SU-DHL-6 (cell line): Measurements from ENCODE around the gene CHTOP.

Experiments
- H2AFZ ChIP-seq: fragments of 200-600 bp; sonication (generic); 2 replicates; pipeline ENCODE4 v1.6.1; 2014; ENCODE audit warnings: low read depth, mild to moderate bottlenecking, moderate library complexity, mixed read lengths, antibody characterized with exemption, low read length; ENCODE audit not compliant: severe bottlenecking
- H3F3A ChIP-seq: fragments of 200-600 bp; shearing (Covaris generic); 2 replicates; pipeline ENCODE4 v1.6.0; 2016; ENCODE audit warnings: antibody characterized with exemption, mild to moderate bottlenecking; ENCODE audit not compliant: insufficient read depth
- H3K27ac ChIP-seq: fragments of 200-600 bp; sonication (generic); 2 replicates; pipeline ENCODE4 v1.5.1; 2016; ENCODE audit warnings: low read depth, mild to moderate bottlenecking, low read length, moderate library complexity, mixed read lengths
- H3K27me3 ChIP-seq: fragments of 200-600 bp; sonication (generic), shearing (Covaris generic); 2 replicates; pipeline ENCODE4 v1.6.0; 2014; ENCODE audit warnings: mild to moderate bottlenecking, low read length
- H3K36me3 ChIP-seq: fragments of 200-600 bp; sonication (generic); 2 replicates; pipeline ENCODE4 v1.6.1; 2014; ENCODE audit warnings: mild to moderate bottlenecking, low read length, mixed read lengths
- H3K4me2 ChIP-seq: fragments of 300-600, 200-600 bp; shearing (Covaris generic), sonication (generic); 2 replicates; pipeline ENCODE4 v1.6.0; 2014; ENCODE audit warnings: low read length, low read depth, mild to moderate bottlenecking; ENCODE audit not compliant: poor library complexity, severe bottlenecking
- H3K4me3 ChIP-seq: fragments of 200-600 bp; sonication (generic); 2 replicates; pipeline ENCODE4 v1.5.1; 2014; ENCODE audit warnings: antibody characterized with exemption, low read length, mild to moderate bottlenecking, mixed read lengths; ENCODE audit not compliant: insufficient read depth, poor library complexity, severe bottlenecking
- H3K79me2 ChIP-seq: fragments of 200-600 bp; sonication (generic); 2 replicates; pipeline ENCODE4 v1.6.1; 2014; ENCODE audit warnings: mild to moderate bottlenecking, low read length, moderate library complexity; ENCODE audit not compliant: insufficient read depth
- H3K9ac ChIP-seq: fragments of 200-600 bp; sonication (generic); 2 replicates; pipeline ENCODE4 v1.7.0; 2014; ENCODE audit warnings: mild to moderate bottlenecking, low read length
- H3K9me2 ChIP-seq: fragments of 200-600 bp; sonication (generic); replicated peaks from 2 replicates; pipeline ENCODE4 v1.6.1; 2014; ENCODE audit warnings: low read length; ENCODE audit not compliant: insufficient read depth
- H3K9me3 ChIP-seq: fragments of 200-600 bp; sonication (generic); 2 replicates; pipeline ENCODE4 v1.6.1; 2014; ENCODE audit warnings: low read length, mixed read lengths; ENCODE audit not compliant: insufficient read depth
- H4K20me1 ChIP-seq: fragments of 200-600 bp; sonication (generic); 2 replicates; pipeline ENCODE4 v1.6.1; 2014; ENCODE audit warnings: low read depth, mild to moderate bottlenecking, antibody characterized with exemption, low read length, moderate library complexity, mixed read lengths
- EZH2phosphoT487 ChIP-seq: fragments of 200-600 bp; sonication (generic), shearing (Covaris generic); conservative IDR thresholded peaks from 2 replicates; pipeline ENCODE4 v1.6.1; 2018; ENCODE audit warnings: mild to moderate bottlenecking, antibody characterized with exemption, low read length, moderate library complexity, mixed read lengths
- TF ChIP-seq, protein P1 (sequence below): fragments of 200-600 bp; sonication (generic); IDR thresholded peaks from one replicate; pipeline ENCODE4 v1.5.1; 2017; ENCODE audit warnings: antibody characterized with exemption, mild to moderate bottlenecking, low read length, moderate library complexity; ENCODE audit not compliant: insufficient read depth, poor library complexity, severe bottlenecking

CHTOP gene

DNA sequence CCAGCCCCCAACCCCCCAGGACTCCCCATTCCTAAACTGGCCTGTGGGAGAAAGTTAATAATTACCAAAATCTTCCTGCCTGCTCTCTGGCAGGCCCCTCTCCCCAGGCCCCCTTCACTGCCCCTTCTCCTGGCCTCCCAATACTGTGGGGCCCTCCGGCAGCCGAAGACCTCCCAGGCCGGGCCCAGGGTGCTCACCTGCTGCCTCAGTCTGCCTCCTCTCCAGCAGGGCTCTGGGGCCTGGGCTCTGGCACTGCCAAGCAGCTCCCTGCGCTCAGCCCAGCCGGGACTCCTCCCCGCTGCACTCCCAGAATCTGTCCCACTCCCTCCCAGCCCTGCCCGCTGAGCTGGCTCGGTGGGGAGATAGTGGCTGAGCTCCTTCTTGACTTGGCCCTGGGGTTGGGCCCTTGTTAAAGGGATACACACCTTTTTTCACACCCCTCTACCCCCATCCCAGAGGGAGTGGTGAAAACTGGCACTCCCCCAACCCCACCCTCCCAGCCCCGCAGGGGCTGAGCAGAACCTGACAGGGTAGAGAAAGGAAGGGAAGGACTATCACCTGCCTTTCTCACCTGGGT is 21.0 kb upstream of the CHTOP start, which contains the start of gene S100A16:
S100A16 (minus strand) TSS at position 383 of the 577 bp plus-strand sequence. CDS start 4,986 bp downstream, outside the sequence.
- Histone ChIP-seq H3K9me3 (no peaks in the 10 kb centered on the region), H3K27ac (no peak within 1 kb of the TSS)

DNA sequence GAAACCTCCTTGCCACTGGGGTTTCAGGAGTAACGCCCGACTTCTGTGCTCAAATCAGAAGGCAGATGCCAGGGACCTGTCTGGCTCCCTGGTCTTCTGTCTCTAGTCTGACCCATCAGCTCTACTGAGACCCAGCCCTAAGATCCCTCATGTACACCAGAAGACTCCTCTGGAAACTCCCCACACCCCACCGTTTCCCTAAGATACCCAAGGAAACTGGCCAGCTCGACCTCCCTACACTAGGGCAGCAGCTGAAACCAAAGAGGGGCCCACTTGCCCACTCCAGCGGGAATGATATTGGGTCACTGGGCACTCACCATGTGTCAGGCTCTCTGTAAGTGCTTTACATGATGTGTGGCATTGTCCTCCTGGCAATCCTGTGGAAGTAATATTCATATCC is 20.5 kb upstream of the CHTOP start:
- no peak overlapping the region for H3K27ac ChIP-seq
- H3K36me3 ChIP-seq, result no peaks in the 10 kb centered on the region
- no peaks in the 10 kb centered on the region for H3K27me3 ChIP-seq
- no peaks in the 10 kb centered on the region for H4K20me1 ChIP-seq
- H3K79me2 ChIP-seq, result no peaks in the 10 kb centered on the region
- no peaks in the 10 kb centered on the region for H3K9me2 ChIP-seq
- no peak for TF ChIP-seq EZH2phosphoT487
- TF ChIP-seq, protein P1, sequence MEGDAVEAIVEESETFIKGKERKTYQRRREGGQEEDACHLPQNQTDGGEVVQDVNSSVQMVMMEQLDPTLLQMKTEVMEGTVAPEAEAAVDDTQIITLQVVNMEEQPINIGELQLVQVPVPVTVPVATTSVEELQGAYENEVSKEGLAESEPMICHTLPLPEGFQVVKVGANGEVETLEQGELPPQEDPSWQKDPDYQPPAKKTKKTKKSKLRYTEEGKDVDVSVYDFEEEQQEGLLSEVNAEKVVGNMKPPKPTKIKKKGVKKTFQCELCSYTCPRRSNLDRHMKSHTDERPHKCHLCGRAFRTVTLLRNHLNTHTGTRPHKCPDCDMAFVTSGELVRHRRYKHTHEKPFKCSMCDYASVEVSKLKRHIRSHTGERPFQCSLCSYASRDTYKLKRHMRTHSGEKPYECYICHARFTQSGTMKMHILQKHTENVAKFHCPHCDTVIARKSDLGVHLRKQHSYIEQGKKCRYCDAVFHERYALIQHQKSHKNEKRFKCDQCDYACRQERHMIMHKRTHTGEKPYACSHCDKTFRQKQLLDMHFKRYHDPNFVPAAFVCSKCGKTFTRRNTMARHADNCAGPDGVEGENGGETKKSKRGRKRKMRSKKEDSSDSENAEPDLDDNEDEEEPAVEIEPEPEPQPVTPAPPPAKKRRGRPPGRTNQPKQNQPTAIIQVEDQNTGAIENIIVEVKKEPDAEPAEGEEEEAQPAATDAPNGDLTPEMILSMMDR, result no peak
- H2AFZ ChIP-seq, result no peak overlapping the region
- H3F3A ChIP-seq, result no peaks in the 10 kb centered on the region
- no peak overlapping the region for H3K4me3 ChIP-seq
- H3K4me2 ChIP-seq, result no peak overlapping the region
- H3K9me3 ChIP-seq, result no peaks in the 10 kb centered on the region
- no peak overlapping the region for H3K9ac ChIP-seq

More for the DNA sequence above, 21.0 kb upstream of the CHTOP start, which contains the start of gene S100A16:
- Histone ChIP-seq H4K20me1 (no peaks in the 10 kb centered on the region), H3K79me2 (no peaks in the 10 kb centered on the region), H3K4me3 (no peak within 1 kb of the TSS), H3F3A (no peaks in the 10 kb centered on the region), H3K9ac (no peak within 1 kb of the TSS), H3K27me3 (no peaks in the 10 kb centered on the region), H2AFZ (no peak within 1 kb of the TSS), H3K9me2 (no peaks in the 10 kb centered on the region), H3K36me3 (no peaks in the 10 kb centered on the region), H3K4me2 (no peak within 1 kb of the TSS)
- TF ChIP-seq, protein P1, result no peak
- TF ChIP-seq EZH2phosphoT487, result no peak

DNA sequence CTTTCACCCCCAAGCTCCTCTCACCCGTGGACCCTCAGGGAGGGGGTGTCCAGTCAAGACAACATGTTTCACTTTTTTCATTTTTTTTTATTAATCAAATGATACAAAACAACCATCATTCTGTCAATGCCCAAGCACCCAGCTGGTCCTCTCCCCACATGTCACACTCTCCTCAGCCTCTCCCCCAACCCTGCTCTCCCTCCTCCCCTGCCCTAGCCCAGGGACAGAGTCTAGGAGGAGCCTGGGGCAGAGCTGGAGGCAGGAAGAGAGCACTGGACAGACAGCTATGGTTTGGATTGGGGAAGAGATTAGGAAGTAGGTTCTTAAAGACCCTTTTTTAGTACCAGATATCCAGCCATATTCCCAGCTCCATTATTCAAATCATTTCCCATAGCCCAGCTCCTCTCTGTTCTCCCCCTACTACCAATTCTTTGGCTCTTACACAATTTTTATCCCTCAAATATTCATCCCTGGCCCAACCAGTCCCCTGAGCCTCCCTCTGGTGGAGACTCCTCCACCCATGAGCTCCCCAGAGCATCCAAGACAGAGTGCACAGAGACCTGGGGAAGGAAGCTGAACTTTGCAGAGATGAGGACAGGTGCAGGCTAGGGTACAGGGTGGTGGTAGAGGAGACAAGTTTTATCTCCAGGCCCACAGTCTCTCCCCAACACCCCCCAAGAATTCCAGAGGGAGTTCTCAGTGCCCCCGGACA is 19.5 kb upstream of the CHTOP start:
- Histone ChIP-seq H3K27ac (no peak overlapping the region), H3K4me3 (no peak overlapping the region)

More for the DNA sequence above, 19.5 kb upstream of the CHTOP start:
- Histone ChIP-seq H3K9me3 (no peaks in the 10 kb centered on the region), H3K36me3 (no peaks in the 10 kb centered on the region), H3K79me2 (no peaks in the 10 kb centered on the region), H2AFZ (no peak overlapping the region), H3F3A (no peaks in the 10 kb centered on the region), H4K20me1 (no peaks in the 10 kb centered on the region), H3K9ac (no peak overlapping the region), H3K4me2 (no peak overlapping the region), H3K27me3 (no peaks in the 10 kb centered on the region), H3K9me2 (no peaks in the 10 kb centered on the region)
- TF ChIP-seq, protein P1, result no peak
- no peak for TF ChIP-seq EZH2phosphoT487
